Measurements from ENCODE around the gene MYO5B.
"Not testable (repeated sequence)": the region's sequence is repeated elsewhere in the genome, so short reads cannot be mapped to it uniquely, and the experiment has no call there.

The MYO5B gene

DNA sequence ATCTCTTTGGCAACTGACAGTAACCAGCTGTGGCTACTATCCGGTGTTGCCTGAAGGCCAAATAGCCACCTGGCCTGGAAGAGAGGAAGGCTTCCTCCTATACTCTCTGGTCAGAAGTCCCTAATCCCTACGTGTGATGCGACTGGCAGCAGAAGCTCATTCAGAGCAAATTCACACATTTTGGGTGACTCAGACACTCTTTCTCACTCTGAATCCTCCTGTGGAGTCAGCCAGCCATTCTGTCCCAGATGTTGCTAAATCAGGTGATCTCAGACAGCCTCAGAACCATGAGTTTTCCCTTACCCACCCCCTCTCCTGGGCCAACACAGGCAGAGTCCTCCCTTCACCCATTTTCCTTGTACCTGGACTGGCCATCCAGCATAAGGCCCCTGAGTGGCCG lies 36.7 kb upstream of the MYO5B start:
- Histone ChIP-seq H4K20me1 (ENCODE audit: insufficient read depth) (no peaks in the 10 kb centered on the region), H3K9ac (no peak overlapping the region), H3K4me3 (IDR thresholded peaks at IDR 0.05; ENCODE audit: insufficient read depth, low read depth, low read length) (no peak overlapping the region), H3K27me3 (ENCODE audit: insufficient read depth, low read depth) (no peaks in the 10 kb centered on the region), H3K4me1 (ENCODE audit: low read depth, poor library complexity, severe bottlenecking) (no peaks in the 10 kb centered on the region), H3K36me3 (ENCODE audit: insufficient read depth) (no peaks in the 10 kb centered on the region), H2AFZ (ENCODE audit: low read depth) (no peak overlapping the region), H3K79me2 (ENCODE audit: insufficient read depth, low read depth) (no peaks in the 10 kb centered on the region), H3K4me2 (no peak overlapping the region), H3K27ac (no peak overlapping the region)
- TF ChIP-seq, protein P1, sequence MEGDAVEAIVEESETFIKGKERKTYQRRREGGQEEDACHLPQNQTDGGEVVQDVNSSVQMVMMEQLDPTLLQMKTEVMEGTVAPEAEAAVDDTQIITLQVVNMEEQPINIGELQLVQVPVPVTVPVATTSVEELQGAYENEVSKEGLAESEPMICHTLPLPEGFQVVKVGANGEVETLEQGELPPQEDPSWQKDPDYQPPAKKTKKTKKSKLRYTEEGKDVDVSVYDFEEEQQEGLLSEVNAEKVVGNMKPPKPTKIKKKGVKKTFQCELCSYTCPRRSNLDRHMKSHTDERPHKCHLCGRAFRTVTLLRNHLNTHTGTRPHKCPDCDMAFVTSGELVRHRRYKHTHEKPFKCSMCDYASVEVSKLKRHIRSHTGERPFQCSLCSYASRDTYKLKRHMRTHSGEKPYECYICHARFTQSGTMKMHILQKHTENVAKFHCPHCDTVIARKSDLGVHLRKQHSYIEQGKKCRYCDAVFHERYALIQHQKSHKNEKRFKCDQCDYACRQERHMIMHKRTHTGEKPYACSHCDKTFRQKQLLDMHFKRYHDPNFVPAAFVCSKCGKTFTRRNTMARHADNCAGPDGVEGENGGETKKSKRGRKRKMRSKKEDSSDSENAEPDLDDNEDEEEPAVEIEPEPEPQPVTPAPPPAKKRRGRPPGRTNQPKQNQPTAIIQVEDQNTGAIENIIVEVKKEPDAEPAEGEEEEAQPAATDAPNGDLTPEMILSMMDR (conservative IDR thresholded peaks at IDR 0.05; ENCODE audit: low read depth, low read length): no peak

DNA sequence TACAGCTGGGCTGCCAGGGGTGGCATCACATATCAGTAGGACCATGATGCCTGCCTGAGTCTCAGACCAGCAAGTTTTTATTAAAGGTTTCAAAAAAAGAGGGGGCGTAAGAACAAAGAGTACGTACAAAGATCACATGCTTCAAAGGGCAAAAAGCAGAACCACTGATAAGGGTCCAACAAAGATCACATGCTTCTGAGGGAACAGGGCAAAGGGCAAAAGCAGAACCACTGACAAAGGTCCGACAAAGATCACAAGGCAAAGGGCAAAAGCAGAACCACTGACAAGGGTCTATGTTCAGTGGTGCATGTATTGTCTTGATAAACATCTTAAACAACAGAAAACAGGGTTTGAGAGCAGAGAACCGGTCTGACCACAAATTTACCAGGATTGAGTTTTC lies 25.3 kb upstream of the MYO5B start:
- H3K4me3 ChIP-seq (IDR thresholded peaks at IDR 0.05; ENCODE audit: insufficient read depth, low read depth, low read length); H3K9ac ChIP-seq; H3K27me3 ChIP-seq (ENCODE audit: insufficient read depth, low read depth); H4K20me1 ChIP-seq (ENCODE audit: insufficient read depth); H3K27ac ChIP-seq; H2AFZ ChIP-seq (ENCODE audit: low read depth); H3K4me2 ChIP-seq; H3K79me2 ChIP-seq (ENCODE audit: insufficient read depth, low read depth); H3K4me1 ChIP-seq (ENCODE audit: low read depth, poor library complexity, severe bottlenecking); H3K36me3 ChIP-seq (ENCODE audit: insufficient read depth): not testable (repeated sequence)

DNA sequence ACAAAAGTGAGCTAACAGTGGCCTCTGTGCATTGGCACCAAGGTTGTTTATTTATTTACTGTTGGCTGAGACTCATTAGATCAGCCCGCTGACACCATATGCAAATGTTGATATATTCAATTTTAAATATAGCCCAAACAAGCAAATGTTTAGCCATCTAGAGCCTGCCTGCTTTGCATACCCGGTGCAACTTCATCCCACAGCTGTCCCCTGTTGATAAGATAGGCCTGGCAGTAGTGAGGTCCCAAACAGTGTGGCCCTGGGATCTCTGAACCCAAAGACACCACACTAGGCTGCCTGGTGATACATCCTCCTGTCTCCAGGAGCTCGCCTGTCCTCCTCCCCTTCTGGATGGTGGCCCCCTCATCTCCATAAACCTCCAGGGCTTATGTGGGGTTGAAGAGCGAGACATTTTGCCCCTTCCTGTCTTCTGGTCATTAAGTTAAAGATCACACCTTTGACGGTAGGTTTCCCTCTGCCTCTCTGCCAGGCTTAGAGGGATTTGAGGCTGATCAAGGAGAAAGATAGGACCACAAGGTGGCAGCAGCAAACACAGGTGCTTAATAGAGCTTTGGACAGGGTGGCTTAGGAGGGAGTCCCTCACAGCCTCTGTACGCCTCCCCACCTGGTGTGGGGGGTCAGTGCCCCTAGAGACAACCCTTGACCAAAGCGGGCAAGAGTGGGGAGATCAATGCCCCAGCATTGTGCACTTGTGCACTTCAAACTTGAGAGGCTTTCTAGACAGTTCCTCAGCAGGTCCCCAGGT lies 23.7 kb upstream of the MYO5B start:
- H2AFZ ChIP-seq (ENCODE audit: low read depth): no peak overlapping the region

DNA sequence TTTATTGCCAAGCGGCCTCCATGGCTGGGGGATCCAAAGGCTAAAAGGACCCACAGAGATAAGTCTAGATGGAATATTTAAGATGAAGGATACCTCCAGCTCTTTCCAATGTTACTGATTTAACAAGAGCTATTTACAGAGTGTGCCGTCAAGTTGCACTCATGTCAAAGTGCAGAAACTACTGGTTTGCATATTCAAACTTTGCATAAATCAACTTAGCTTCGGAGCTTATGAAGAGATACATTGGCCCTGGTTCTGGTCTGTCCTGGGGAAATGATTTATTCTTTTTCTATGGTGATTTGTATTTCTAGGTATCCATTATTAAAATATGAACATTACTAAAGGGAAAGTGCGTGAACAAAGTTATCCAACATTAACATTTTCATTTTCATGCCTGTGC lies 14.4 kb upstream of the MYO5B start:
- Histone ChIP-seq H3K27ac (no peak overlapping the region), H4K20me1 (ENCODE audit: insufficient read depth) (no peaks in the 10 kb centered on the region), H3K79me2 (ENCODE audit: insufficient read depth, low read depth) (no peaks in the 10 kb centered on the region), H3K9ac (no peak overlapping the region), H2AFZ (ENCODE audit: low read depth) (no peak overlapping the region), H3K4me3 (IDR thresholded peaks at IDR 0.05; ENCODE audit: insufficient read depth, low read depth, low read length) (no peak overlapping the region), H3K4me1 (ENCODE audit: low read depth, poor library complexity, severe bottlenecking) (no peaks in the 10 kb centered on the region), H3K27me3 (ENCODE audit: insufficient read depth, low read depth) (no peaks in the 10 kb centered on the region), H3K36me3 (ENCODE audit: insufficient read depth) (no peaks in the 10 kb centered on the region), H3K4me2 (no peak overlapping the region)
- TF ChIP-seq, protein P1 (conservative IDR thresholded peaks at IDR 0.05; ENCODE audit: low read depth, low read length): no peak

More for the DNA sequence above, 23.7 kb upstream of the MYO5B start:
- H4K20me1 ChIP-seq (ENCODE audit: insufficient read depth): no peaks in the 10 kb centered on the region
- H3K27me3 ChIP-seq (ENCODE audit: insufficient read depth, low read depth): no peaks in the 10 kb centered on the region
- no peaks in the 10 kb centered on the region for H3K4me1 ChIP-seq (ENCODE audit: low read depth, poor library complexity, severe bottlenecking)
- H3K9ac ChIP-seq: no peak overlapping the region
- no peak overlapping the region for H3K27ac ChIP-seq
- no peaks in the 10 kb centered on the region for H3K79me2 ChIP-seq (ENCODE audit: insufficient read depth, low read depth)
- H3K4me2 ChIP-seq: no peak overlapping the region
- TF ChIP-seq, protein P1 (conservative IDR thresholded peaks at IDR 0.05; ENCODE audit: low read depth, low read length): peak; percentile 48
- no peaks in the 10 kb centered on the region for H3K36me3 ChIP-seq (ENCODE audit: insufficient read depth)
- H3K4me3 ChIP-seq (IDR thresholded peaks at IDR 0.05; ENCODE audit: insufficient read depth, low read depth, low read length): no peak overlapping the region

DNA sequence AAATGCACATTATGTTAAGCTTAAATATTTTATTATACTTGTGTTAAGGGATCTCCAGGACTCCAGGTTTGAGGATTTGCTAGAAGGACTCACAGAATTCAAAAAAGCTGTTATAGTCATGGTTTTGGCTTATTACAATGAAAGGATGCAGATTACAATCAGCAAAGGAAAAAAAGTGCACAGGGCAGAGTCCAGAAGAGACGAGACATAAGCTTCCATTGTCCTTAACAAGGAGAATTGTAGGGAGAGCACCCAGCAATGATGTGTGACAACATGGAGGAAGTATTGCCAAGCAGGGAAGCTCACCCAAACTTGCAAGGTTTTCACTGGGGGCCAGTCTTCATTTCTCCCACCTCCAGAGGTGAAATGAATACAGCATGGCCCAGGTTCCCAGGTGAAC lies 12.8 kb upstream of the MYO5B start:
- Histone ChIP-seq H3K27ac (no peak overlapping the region), H4K20me1 (ENCODE audit: insufficient read depth) (no peaks in the 10 kb centered on the region), H3K4me3 (IDR thresholded peaks at IDR 0.05; ENCODE audit: insufficient read depth, low read depth, low read length) (no peak overlapping the region), H3K27me3 (ENCODE audit: insufficient read depth, low read depth) (no peaks in the 10 kb centered on the region), H3K36me3 (ENCODE audit: insufficient read depth) (no peaks in the 10 kb centered on the region), H2AFZ (ENCODE audit: low read depth) (no peak overlapping the region), H3K79me2 (ENCODE audit: insufficient read depth, low read depth) (no peaks in the 10 kb centered on the region), H3K4me2 (no peak overlapping the region), H3K9ac (no peak overlapping the region), H3K4me1 (ENCODE audit: low read depth, poor library complexity, severe bottlenecking) (no peaks in the 10 kb centered on the region)
- TF ChIP-seq, protein P1 (conservative IDR thresholded peaks at IDR 0.05; ENCODE audit: low read depth, low read length): no peak
